GM23338 (cell line): Measurements from ENCODE around the gene NLE1. TPM values are rescaled to one million over a fixed set of nuclear protein-coding genes. Genes with fewer than 3 reads are reported as not detected.

Source experiments
- ATAC-seq: fragments of 200-7000 bp; cut with Tn5 transposase; 3 replicates; pipeline ENCODE4 v1.9.1; 2020
- DNase-seq: peaks from one replicate; pipeline ENCODE4 v3.0.0-alpha.2; 2015; ENCODE audit warnings: low spot score
- H2AFZ ChIP-seq: fragments of 200-600 bp; sonication (generic); 2 replicates; pipeline ENCODE4 v1.8.0; 2016; ENCODE audit warnings: antibody characterized with exemption, mild to moderate bottlenecking, moderate library complexity
- H3F3A ChIP-seq: fragments of 200-600 bp; sonication (generic); replicated peaks from 2 replicates; pipeline ENCODE4 v1.8.0; 2017; ENCODE audit warnings: antibody characterized with exemption, mixed run types, low read depth
- H3K27ac ChIP-seq: fragments of 200-600 bp; sonication (generic); 2 replicates; pipeline ENCODE4 v1.6.1; 2016; ENCODE audit warnings: low read depth
- H3K27me3 ChIP-seq: fragments of 200-600 bp; sonication (generic); 2 replicates; pipeline ENCODE4 v1.8.0; 2016; ENCODE audit warnings: mild to moderate bottlenecking, mixed run types, moderate library complexity; ENCODE audit not compliant: insufficient read depth
- H3K36me3 ChIP-seq: fragments of 200-600 bp; sonication (generic); 2 replicates; pipeline ENCODE4 v1.8.0; 2016; ENCODE audit warnings: mild to moderate bottlenecking; ENCODE audit not compliant: insufficient read depth
- H3K4me1 ChIP-seq: fragments of 200-600 bp; sonication (generic); 2 replicates; pipeline ENCODE4 v1.8.0; 2016; ENCODE audit warnings: mild to moderate bottlenecking, moderate library complexity; ENCODE audit not compliant: insufficient read depth
- H3K4me2 ChIP-seq: fragments of 200-600 bp; sonication (generic); 2 replicates; pipeline ENCODE4 v1.7.1; 2017; ENCODE audit warnings: mixed run types
- H3K4me3 ChIP-seq: fragments of 200-600 bp; sonication (generic); 2 replicates; pipeline ENCODE4 v1.6.1; 2016; ENCODE audit warnings: mixed run types
- H3K79me2 ChIP-seq: fragments of 200-600 bp; sonication (generic); replicated peaks from 2 replicates; pipeline ENCODE4 v1.8.0; 2017; ENCODE audit warnings: mild to moderate bottlenecking; ENCODE audit not compliant: insufficient read depth
- H3K9me2 ChIP-seq: fragments of 200-600 bp; sonication (generic); 2 replicates; pipeline ENCODE4 v1.8.0; 2017; ENCODE audit not compliant: insufficient read depth
- H4K20me1 ChIP-seq: fragments of 200-600 bp; sonication (generic); replicated peaks from 2 replicates; pipeline ENCODE4 v1.8.0; 2017; ENCODE audit warnings: mild to moderate bottlenecking; ENCODE audit not compliant: insufficient read depth
- H3K27ac Mint-ChIP-seq: 2 replicates; pipeline ENCODE4 v1.8.0; 2020; ENCODE audit warnings: inconsistent platforms, mild to moderate bottlenecking, moderate library complexity, mixed read lengths
- H3K27me3 Mint-ChIP-seq: 3 replicates; pipeline ENCODE4 v1.8.0; 2022; ENCODE audit warnings: low read depth, mild to moderate bottlenecking, moderate library complexity, mixed read lengths, inconsistent platforms; ENCODE audit not compliant: insufficient read depth, poor library complexity
- H3K36me3 Mint-ChIP-seq: 3 replicates; pipeline ENCODE4 v1.8.0; 2021; ENCODE audit warnings: low read depth, mild to moderate bottlenecking, inconsistent platforms, moderate library complexity, mixed read lengths
- H3K4me1 Mint-ChIP-seq: 3 replicates; pipeline ENCODE4 v1.8.0; 2020; ENCODE audit warnings: mild to moderate bottlenecking, inconsistent platforms, mixed read lengths
- H3K4me3 Mint-ChIP-seq: 3 replicates; pipeline ENCODE4 v1.8.0; 2021; ENCODE audit warnings: moderate library complexity, mild to moderate bottlenecking, inconsistent platforms, mixed read lengths
- H3K9me3 Mint-ChIP-seq: 3 replicates; pipeline ENCODE4 v1.8.0; 2020; ENCODE audit warnings: moderate library complexity, mild to moderate bottlenecking, inconsistent platforms, mixed read lengths
- CREB1 ChIP-seq: fragments of 250-450 bp; sonication (Bioruptor Pico); IDR thresholded peaks from 2 replicates; pipeline ENCODE4 v1.5.0; 2020; ENCODE audit warnings: low read depth, mild to moderate bottlenecking, moderate library complexity
- CTCF ChIP-seq, 2 experiments: fragments of 200-600 bp in 1 of 2; sonication (generic) in 1 of 2; conservative IDR thresholded peaks; 2 replicates each; pipeline versions ENCODE4 v1.5.1 to v1.6.1; 2016 to 2017; ENCODE audit warnings: antibody characterized with exemption in 2 of 2, low read depth in 2 of 2, mild to moderate bottlenecking in 2 of 2, moderate library complexity in 1 of 2
- ETS1 ChIP-seq: IDR thresholded peaks from 2 replicates; pipeline ENCODE4 v1.6.1; 2016; ENCODE audit warnings: antibody characterized with exemption
- EZH2 ChIP-seq: fragments of 200-600 bp; sonication (generic); IDR thresholded peaks from one replicate; pipeline ENCODE4 v1.8.0; 2017; ENCODE audit warnings: antibody characterized with exemption, mild to moderate bottlenecking, low read depth; ENCODE audit not compliant: unreplicated experiment
- EZH2phosphoT487 ChIP-seq: fragments of 200-600 bp; sonication (generic); IDR thresholded peaks from one replicate; pipeline ENCODE4 v1.8.1; 2018; ENCODE audit warnings: antibody characterized with exemption; ENCODE audit not compliant: unreplicated experiment
- JUNB ChIP-seq: IDR thresholded peaks from one replicate; pipeline ENCODE4 v1.6.1; 2016; ENCODE audit warnings: antibody characterized with exemption; ENCODE audit not compliant: unreplicated experiment
- NANOG ChIP-seq: IDR thresholded peaks from 2 replicates; pipeline ENCODE4 v1.6.1; 2016; ENCODE audit warnings: antibody characterized with exemption, borderline replicate concordance
- POLR2AphosphoS5 ChIP-seq: IDR thresholded peaks from 2 replicates; pipeline ENCODE4 v1.6.1; 2016; ENCODE audit warnings: antibody characterized with exemption, low read depth
- REST ChIP-seq: IDR thresholded peaks from one replicate; pipeline ENCODE4 v1.6.1; 2018; ENCODE audit warnings: antibody characterized with exemption; ENCODE audit not compliant: unreplicated experiment
- STAT1 ChIP-seq: IDR thresholded peaks from one replicate; pipeline ENCODE4 v1.6.1; 2016; ENCODE audit warnings: antibody characterized with exemption; ENCODE audit not compliant: unreplicated experiment
- ZNF114 ChIP-seq: fragments of 250-450 bp; sonication (Bioruptor Pico); IDR thresholded peaks from 2 replicates; pipeline ENCODE4 v1.5.0; 2020; ENCODE audit warnings: mild to moderate bottlenecking, moderate library complexity
- ZNF331 ChIP-seq: fragments of 250-450 bp; sonication (Bioruptor Pico); IDR thresholded peaks from 2 replicates; pipeline ENCODE4 v1.5.0; 2020; ENCODE audit warnings: low read depth, mild to moderate bottlenecking, moderate library complexity
- polyA plus RNA-seq: library from polyadenylated mRNA; unstranded; fragments of >200 nt; fragmentation: Nextera tagmentation; extraction: Ambion mirVana; gene quantifications from 2 replicates; pipeline ENCODE4 v1.2.1, GENCODE V29; 2016
- total RNA-seq: library from RNA; depleted of rRNA; stranded (reverse); fragments of >200 nt; shearing (Covaris generic); gene quantifications from 2 replicates; pipeline ENCODE4 v1.2.3, GENCODE V29; 2014

NLE1 gene
- total and polyA plus RNA-seq, 2 experiments from 2014 or later = 16.6 to 66.4 TPM

- Histone ChIP-seq H3K4me3 (no peak overlapping the region), H3F3A (0 out of 2 replicates have a peak, but pooled peaks cover 2% of the 10 kb centered on the region), H3K79me2 (peaks cover 21% of the 10 kb centered on the region), H3K27ac (no peak overlapping the region), H3K4me2 (no peak overlapping the region), H3K36me3 (no peaks in the 10 kb centered on the region), H3K4me1 (peaks cover 6% of the 10 kb centered on the region; the same call in 1 of the 2 replicates), H3K9me2 (no peaks in the 10 kb centered on the region), H3K27me3 (no peaks in the 10 kb centered on the region), H2AFZ (no peak overlapping the region), H4K20me1 (0 out of 2 replicates have a peak, but pooled peaks cover 7% of the 10 kb centered on the region)
- H3K27me3 Mint-ChIP-seq = peaks cover 23% of the 10 kb centered on the region
- ATAC-seq (no peak), DNase-seq (no peak)
- H3K4me3 Mint-ChIP-seq = no peak overlapping the region
- no peak overlapping the region for H3K27ac Mint-ChIP-seq
- TF ChIP-seq EZH2phosphoT487 = no peak
- TF ChIP-seq ZNF331 (CRISPR knock-in tag) = no peak
- peaks cover 22% of the 10 kb centered on the region for H3K4me1 Mint-ChIP-seq
- no peaks in the 10 kb centered on the region for H3K9me3 Mint-ChIP-seq
- H3K36me3 Mint-ChIP-seq = no peaks in the 10 kb centered on the region
Observed at GRCh38 chr17:35144840-35145239, 2.7 kb upstream of the NLE1 start.

GRCh38 chr17:35142467-35142796 is 329 bp upstream of the NLE1 start:
- Mint-ChIP-seq H3K36me3 (peaks cover 22% of the 10 kb centered on the region), H3K4me1 (peaks cover 12% of the 10 kb centered on the region; the same call in 2 of the 3 replicates), H3K27ac (peak overlapping the region; percentile 82; the same call in 1 of the 2 replicates), H3K27me3 (peaks cover 18% of the 10 kb centered on the region), H3K9me3 (no peaks in the 10 kb centered on the region), H3K4me3 (peak overlapping the region; percentile 87)
- H3K4me2 ChIP-seq = peak overlapping the region; percentile 90
- no peak overlapping the region for H3K27ac ChIP-seq
- 0 out of 2 replicates have a peak, but pooled peaks cover 7% of the 10 kb centered on the region for H3F3A ChIP-seq
- peak; percentile 20 for ATAC-seq
- no peaks in the 10 kb centered on the region for H3K27me3 ChIP-seq
- H3K4me1 ChIP-seq = peaks cover 6% of the 10 kb centered on the region; the same call in 1 of the 2 replicates
- H3K4me3 ChIP-seq = peak overlapping the region; percentile 98
- H3K36me3 ChIP-seq = peaks cover 19% of the 10 kb centered on the region
- no peaks in the 10 kb centered on the region for H3K9me2 ChIP-seq
- peak overlapping the region; percentile 95 for H2AFZ ChIP-seq
- DNase-seq = no peak
- peaks cover 27% of the 10 kb centered on the region for H3K79me2 ChIP-seq
- H4K20me1 ChIP-seq = peaks cover 18% of the 10 kb centered on the region
- no peak for TF ChIP-seq NANOG
- no peak for TF ChIP-seq STAT1
- no peak for TF ChIP-seq ETS1
- no peak for TF ChIP-seq CREB1
- no peak for TF ChIP-seq EZH2
- no peak for TF ChIP-seq REST
- TF ChIP-seq ZNF331 (CRISPR knock-in tag) = no peak
- no peak for TF ChIP-seq POLR2AphosphoS5
- no peak for TF ChIP-seq ZNF114 (CRISPR knock-in tag)
- no peak for TF ChIP-seq CTCF (conservative IDR thresholded peaks at IDR 0.05; ENCODE audit: low read depth in 2 of 2)
- no peak for TF ChIP-seq JUNB
